Aorta (tissue), 5 donors: ENCODE results near the gene MAP2K5. TPM values are rescaled to one million over a fixed set of nuclear protein-coding genes. Genes with fewer than 3 reads are reported as not detected.

ENCODE experiments used
- ATAC-seq: fragments of 200-7000 bp; cut with Tn5 transposase; one replicate; pipeline ENCODE4 v1.9.1; 2022; ENCODE audit warnings: moderate library complexity; ENCODE audit not compliant: low FRiP score
- DNase-seq, 2 donors: peaks; one replicate each; pipeline ENCODE4 v3.0.0-alpha.2; 2020
- H3K27ac ChIP-seq, 2 donors: one replicate each; pipeline ENCODE4 v1.5.1; 2013; ENCODE audit warnings: low read length in 2 of 2, mild to moderate bottlenecking in 2 of 2, moderate library complexity in 2 of 2, control low read depth in 1 of 2, inconsistent platforms in 1 of 2, low read depth in 1 of 2
- H3K27me3 ChIP-seq, 2 donors: one replicate each; pipeline ENCODE4 v1.6.1; 2013; ENCODE audit warnings: control low read depth in 1 of 2, low read length in 1 of 2, mild to moderate bottlenecking in 1 of 2, moderate library complexity in 1 of 2; ENCODE audit not compliant: insufficient read depth in 2 of 2, control insufficient read depth in 1 of 2
- H3K36me3 ChIP-seq, 2 donors: one replicate each; pipeline ENCODE4 v1.6.1; 2013; ENCODE audit warnings: control low read depth in 1 of 2, low read length in 1 of 2, mild to moderate bottlenecking in 1 of 2; ENCODE audit not compliant: insufficient read depth in 2 of 2, control insufficient read depth in 1 of 2
- H3K4me1 ChIP-seq, 2 donors: one replicate each; pipeline ENCODE4 v1.6.1; 2013; ENCODE audit warnings: low read length in 2 of 2, control low read depth in 1 of 2, mild to moderate bottlenecking in 1 of 2, moderate library complexity in 1 of 2; ENCODE audit not compliant: insufficient read depth in 2 of 2, control insufficient read depth in 1 of 2
- H3K4me3 ChIP-seq, 2 donors: one replicate each; pipeline ENCODE4 v1.5.1; 2013; ENCODE audit warnings: low read length in 2 of 2, control low read depth in 1 of 2, mild to moderate bottlenecking in 1 of 2
- H3K9me3 ChIP-seq: one replicate; pipeline ENCODE4 v1.6.1; 2013; ENCODE audit warnings: mild to moderate bottlenecking, low read length; ENCODE audit not compliant: control insufficient read depth
- WGBS, 2 donors: extraction: QIAGEN DNeasy Blood & Tissue Kit; methylation state at CpG; one replicate each; pipeline ENCODE4 v1.1.7; 2013; 5-methylcytosine and 5-hydroxymethylcytosine counted together
- intact Hi-C, 2 donors: fragments of 100-400 bp; cut with DNase I; formaldehyde crosslinking; loops; one replicate each; pipeline versions ENCODE4 v1.14.2 to v1.15.0; 2022
- polyA plus RNA-seq, 2 donors: library from polyadenylated mRNA; stranded (reverse); fragments of 200-250 nt; gene quantifications; one replicate each; pipeline ENCODE4 v1.2.3, GENCODE V29; 2013
- total RNA-seq, 2 donors: library from RNA; stranded (reverse); fragmentation: NEBNext Ultra II Directional; extraction: Animal tissue kit (Norgen Biotek cat#: 25700); gene quantifications; one replicate each; pipeline ENCODE4 v1.2.1, GENCODE V29; 2021
- donor health status: healthy with polysubstance abuse.
- donor health status: Bipolar disorder and iron deficiency.
- donor health status: DM: no; HTN: no; CAD: no.
- donor health status: DM: no; HTN: no; CAD: no.
- donor health status: DM: yes; HTN: yes; CAD: no.

The MAP2K5 gene
- total and polyA plus RNA-seq, 4 donors: 7.3 to 29.2 (median 17.1) TPM

GRCh38 chr15:67820122-67820991, 277.9 kb downstream of the MAP2K5 start:
- peak in 1 of 2 donors; percentile 69 for DNase-seq
- H3K27ac ChIP-seq: no peak overlapping the region
- peaks cover 0 to 2% of the 10 kb centered on the region in 2 donors for H3K27me3 ChIP-seq
- H3K9me3 ChIP-seq: peaks cover 1% of the 10 kb centered on the region
- ATAC-seq: no peak
- H3K4me3 ChIP-seq: no peak overlapping the region
- H3K4me1 ChIP-seq: no peaks in the 10 kb centered on the region
- intact Hi-C loops: no loop called here
- WGBS, 2 donors: 6 to 9% methylated on average over 49 to 50 of the region's 50 CpGs
- H3K36me3 ChIP-seq: no peaks in the 10 kb centered on the region

DNA sequence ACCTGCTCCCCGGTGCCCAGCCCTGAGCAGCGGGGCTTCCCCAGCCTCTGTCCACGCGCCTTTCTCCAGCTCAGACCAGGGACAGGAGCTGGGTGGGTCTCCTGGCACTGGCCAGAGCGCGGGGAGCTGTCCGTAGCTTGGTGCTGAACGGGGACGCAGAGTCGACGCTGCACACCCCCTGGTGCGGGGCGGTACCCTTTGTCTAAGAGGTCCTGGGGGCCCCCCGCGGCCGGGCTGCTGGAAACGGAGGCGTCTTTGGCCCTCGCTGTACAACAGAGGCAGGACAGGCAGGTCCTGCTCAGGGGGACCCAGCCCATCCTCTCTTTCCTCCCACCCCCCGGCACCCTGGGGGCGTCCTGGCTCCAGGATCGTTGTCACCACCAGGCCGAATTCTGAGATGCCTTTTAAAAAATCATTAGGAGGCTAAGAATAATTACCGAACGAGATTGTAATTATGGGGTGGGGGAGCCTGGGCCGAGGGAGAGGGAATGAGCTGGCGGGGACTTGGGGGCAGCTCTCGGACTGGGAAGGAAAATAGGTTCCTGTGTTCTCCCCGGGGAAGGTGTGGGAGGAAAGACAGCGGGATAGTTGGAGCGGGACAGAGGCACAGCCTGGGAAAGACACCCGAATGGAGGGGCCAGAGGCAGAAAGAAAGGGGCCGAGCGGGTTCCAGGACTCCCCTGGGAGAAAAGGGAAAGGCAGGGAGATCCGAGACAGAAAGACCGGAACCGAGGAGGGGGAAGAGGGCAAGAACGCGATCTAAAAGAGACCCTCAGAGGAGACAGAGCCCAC, 278.7 kb downstream of the MAP2K5 start:
- peaks cover 0 to 2% of the 10 kb centered on the region in 2 donors for H3K27me3 ChIP-seq
- H3K36me3 ChIP-seq: no peaks in the 10 kb centered on the region
- no peak overlapping the region for H3K4me3 ChIP-seq
- intact Hi-C loops: no loop called here
- no peak overlapping the region for H3K27ac ChIP-seq
- DNase-seq: peak in 1 of 2 donors; percentile 90
- H3K9me3 ChIP-seq: peaks cover 1% of the 10 kb centered on the region
- WGBS, 2 donors: 1 to 3% methylated on average over 39 of the region's 39 CpGs
- no peaks in the 10 kb centered on the region for H3K4me1 ChIP-seq
- peak; percentile 66 for ATAC-seq

GRCh38 chr15:67821784-67822440, 279.4 kb downstream of the MAP2K5 start:
- no peak overlapping the region for H3K4me3 ChIP-seq
- ATAC-seq: no peak
- H3K9me3 ChIP-seq: peaks cover 3% of the 10 kb centered on the region
- 2% methylated on average over 41 to 43 of the region's 43 CpGs for WGBS, 2 donors
- DNase-seq: peak in 1 of 2 donors; percentile 57
- H3K4me1 ChIP-seq: no peaks in the 10 kb centered on the region
- no peak overlapping the region for H3K27ac ChIP-seq
- H3K27me3 ChIP-seq: peaks cover 0 to 2% of the 10 kb centered on the region in 2 donors
- intact Hi-C loops: no loop called here
- no peaks in the 10 kb centered on the region for H3K36me3 ChIP-seq

- no peaks in the 10 kb centered on the region for H3K36me3 ChIP-seq
- no peak overlapping the region for H3K4me3 ChIP-seq
- intact Hi-C loops: no loop called here
- peaks cover 0 to 2% of the 10 kb centered on the region in 2 donors for H3K27me3 ChIP-seq
- ATAC-seq: no peak
- DNase-seq: peak in 1 of 2 donors; percentile 70
- no peaks in the 10 kb centered on the region for H3K4me1 ChIP-seq
- WGBS, 2 donors: 3 to 5% methylated on average over 29 to 46 of the region's 46 CpGs
- no peak overlapping the region for H3K27ac ChIP-seq
- peaks cover 3% of the 10 kb centered on the region for H3K9me3 ChIP-seq
Observed at GRCh38 chr15:67822537-67823313, 280.2 kb downstream of the MAP2K5 start.

DNA sequence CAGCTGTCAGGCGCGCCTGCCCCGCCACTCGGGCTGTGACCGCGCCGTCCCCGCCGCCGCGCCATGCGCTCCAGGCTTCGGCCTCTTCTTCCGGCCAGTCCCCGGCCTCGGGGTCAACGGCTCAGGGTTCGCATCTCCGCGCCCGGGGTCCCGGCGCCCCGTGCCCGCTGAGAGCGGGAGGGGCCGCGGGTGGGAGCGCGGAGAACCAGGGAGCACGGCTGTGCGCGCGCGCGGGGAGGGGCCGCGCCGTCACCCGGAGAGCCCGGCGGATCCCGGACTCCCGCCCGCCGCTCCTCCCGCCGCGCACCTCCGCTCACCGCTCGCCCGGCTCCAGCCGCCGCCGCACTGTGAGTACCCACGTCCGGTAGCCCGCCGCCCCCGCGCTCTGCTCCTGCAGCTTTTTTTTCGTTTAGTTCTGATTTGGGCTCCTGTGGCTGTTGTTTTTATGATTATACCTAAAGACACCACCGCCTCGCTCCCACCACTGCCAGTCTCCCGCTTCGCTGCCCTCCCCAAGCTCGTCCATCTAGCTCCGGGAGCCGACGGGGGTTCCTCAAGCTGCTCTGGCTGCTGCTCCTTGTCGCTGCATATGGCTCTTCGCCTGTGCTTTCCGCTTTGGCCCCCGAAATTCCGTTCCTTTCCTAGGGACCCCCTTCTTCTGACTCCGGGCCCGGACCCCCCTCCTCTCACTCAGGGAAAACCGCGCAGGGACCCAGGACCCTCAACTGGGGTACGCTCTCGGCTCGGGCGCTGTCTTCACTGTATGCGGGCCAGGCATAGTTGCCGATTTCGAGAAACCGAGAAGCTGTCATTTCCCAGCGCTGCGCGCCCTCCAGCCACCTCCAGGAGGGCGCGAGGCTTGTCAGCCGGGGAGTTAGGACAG, 281.1 kb downstream of the MAP2K5 start:
- H3K36me3 ChIP-seq: no peaks in the 10 kb centered on the region
- intact Hi-C loops: no loop called here
- 2% methylated on average over 58 to 94 of the region's 94 CpGs for WGBS, 2 donors
- H3K4me3 ChIP-seq: no peak overlapping the region
- no peaks in the 10 kb centered on the region for H3K4me1 ChIP-seq
- no peak overlapping the region for H3K27ac ChIP-seq
- ATAC-seq (no peak), DNase-seq (peak in 1 of 2 donors; percentile 73)
- peaks cover 3% of the 10 kb centered on the region for H3K9me3 ChIP-seq
- H3K27me3 ChIP-seq: peaks cover 0 to 2% of the 10 kb centered on the region in 2 donors

DNA sequence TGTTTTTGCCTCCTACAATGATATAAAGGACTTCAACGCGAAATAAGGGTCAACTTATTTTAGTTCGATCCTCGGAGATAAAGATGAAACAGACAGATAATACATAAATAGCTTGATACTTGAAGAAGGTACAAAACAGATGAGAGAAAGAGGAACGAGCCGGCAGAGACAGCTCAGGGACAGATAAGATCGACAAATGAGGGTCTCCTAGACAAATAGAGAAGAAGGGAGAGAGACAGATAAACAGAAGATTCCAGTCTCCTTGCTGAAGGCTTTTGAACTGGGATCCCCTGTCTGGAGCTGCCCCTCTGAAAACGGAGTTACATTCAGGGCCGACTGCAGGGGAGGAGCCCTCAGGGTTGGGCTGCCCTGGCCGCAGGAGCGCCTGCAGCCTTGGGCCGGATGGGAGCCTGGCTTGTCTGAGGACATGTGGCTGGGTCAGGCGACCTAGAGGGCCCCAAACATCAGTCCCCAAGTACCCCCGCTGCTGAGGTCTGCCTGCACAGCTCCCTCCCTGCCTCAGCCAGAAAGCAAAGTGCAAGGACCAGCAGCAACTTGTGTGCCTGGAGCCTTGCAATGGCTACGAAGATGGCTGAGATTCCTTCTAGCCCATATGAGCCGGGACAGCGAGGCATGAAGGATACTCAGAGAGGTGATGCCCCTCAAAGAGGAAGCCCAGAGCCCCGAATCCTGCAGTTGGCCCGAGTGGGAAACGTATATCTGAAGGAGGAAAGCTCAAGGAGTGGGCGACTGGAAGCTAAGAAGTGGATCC, 281.9 kb downstream of the MAP2K5 start:
- H3K36me3 ChIP-seq: no peaks in the 10 kb centered on the region
- H3K9me3 ChIP-seq: peaks cover 3% of the 10 kb centered on the region
- DNase-seq (peak in 1 of 2 donors; percentile 39), ATAC-seq (no peak)
- no peaks in the 10 kb centered on the region for H3K4me1 ChIP-seq
- H3K27ac ChIP-seq: no peak overlapping the region
- H3K27me3 ChIP-seq: peaks cover 0 to 2% of the 10 kb centered on the region in 2 donors
- intact Hi-C loops: no loop called here
- H3K4me3 ChIP-seq: no peak overlapping the region
- WGBS, 2 donors: 7 to 11% methylated on average over 21 of the region's 21 CpGs
